Thoracic aorta (tissue), 2 donors: Measurements from ENCODE around the gene ARMC2. TPM values are rescaled to one million over a fixed set of nuclear protein-coding genes. Genes with fewer than 3 reads are reported as not detected.

Experiments
- ATAC-seq: fragments of 150-250 bp; one replicate; pipeline ENCODE4 v1.8.0; 2017; ENCODE audit warnings: low read depth; ENCODE audit not compliant: insufficient number of reproducible peaks, low FRiP score
- DNase-seq: peaks from one replicate; pipeline ENCODE4 v3.0.0-alpha.2; 2020; ENCODE audit warnings: low spot score
- H3K27ac ChIP-seq, 2 donors: fragments of 200-600 bp; sonication (generic); 1 replicate in 1 of 2; 2 replicates in 1 of 2; pipeline ENCODE4 v1.5.1; 2016; ENCODE audit warnings: mild to moderate bottlenecking in 2 of 2, moderate library complexity in 2 of 2
- H3K27me3 ChIP-seq: fragments of 200-600 bp; sonication (generic); replicated peaks from 2 replicates; pipeline ENCODE4 v1.6.0; 2016; ENCODE audit warnings: mild to moderate bottlenecking; ENCODE audit not compliant: insufficient read depth
- H3K36me3 ChIP-seq: fragments of 200-600 bp; sonication (generic); one replicate; pipeline ENCODE4 v1.5.1; 2016
- H3K4me1 ChIP-seq, 2 donors: fragments of 200-600 bp; sonication (generic); 1 replicate in 1 of 2; 2 replicates in 1 of 2; pipeline versions ENCODE4 v1.5.1 to v1.6.0; 2016; ENCODE audit warnings: low read depth in 2 of 2, mild to moderate bottlenecking in 1 of 2; ENCODE audit not compliant: control insufficient read depth in 1 of 2
- H3K4me3 ChIP-seq: fragments of 200-600 bp; sonication (generic); 2 replicates; pipeline ENCODE4 v1.5.1; 2016; ENCODE audit warnings: mild to moderate bottlenecking
- H3K9me3 ChIP-seq: fragments of 200-600 bp; sonication (generic); 2 replicates; pipeline ENCODE4 v1.5.1; 2016
- total RNA-seq, 2 donors: library from RNA; depleted of rRNA; stranded (reverse); fragments of >200 nt; gene quantifications; one replicate each; pipeline versions ENCODE4 v1.1.0 to v1.2.3, GENCODE V29; 2016
- TF ChIP-seq, protein P1 (sequence below): fragments of 200-600 bp; sonication (generic); IDR thresholded peaks from one replicate; pipeline ENCODE4 v1.5.1; 2019; ENCODE audit warnings: antibody characterized with exemption

ARMC2 gene
- total RNA-seq, 2 donors from 2014 or later = 11.5 to 22.5 TPM

DNA sequence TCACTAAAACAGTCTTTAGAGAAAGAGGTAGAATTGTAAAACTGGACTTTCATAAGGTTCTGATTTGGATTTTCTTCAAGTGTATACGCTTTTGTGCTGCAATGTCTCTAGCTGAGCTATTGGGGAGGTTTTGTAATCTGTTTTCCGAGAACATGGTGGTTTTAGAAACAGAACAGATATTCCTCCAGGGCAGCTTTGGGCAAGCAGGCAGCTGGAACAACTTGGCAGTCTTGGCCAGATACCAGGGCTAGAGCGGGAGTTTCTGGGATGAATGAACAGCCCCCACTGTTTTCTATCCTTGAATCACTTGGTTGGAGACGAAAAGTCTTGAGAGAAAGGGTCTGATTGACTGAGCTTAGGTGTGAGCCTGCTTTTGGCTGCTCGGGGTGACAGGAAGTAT lies 17.1 kb upstream of the ARMC2 start:
- ATAC-seq = peak; percentile 36
- H3K4me3 ChIP-seq = no peak overlapping the region
- no peaks in the 10 kb centered on the region for H3K27me3 ChIP-seq
- peak; percentile 33 for DNase-seq
- H3K9me3 ChIP-seq = no peaks in the 10 kb centered on the region
- TF ChIP-seq, protein P1, sequence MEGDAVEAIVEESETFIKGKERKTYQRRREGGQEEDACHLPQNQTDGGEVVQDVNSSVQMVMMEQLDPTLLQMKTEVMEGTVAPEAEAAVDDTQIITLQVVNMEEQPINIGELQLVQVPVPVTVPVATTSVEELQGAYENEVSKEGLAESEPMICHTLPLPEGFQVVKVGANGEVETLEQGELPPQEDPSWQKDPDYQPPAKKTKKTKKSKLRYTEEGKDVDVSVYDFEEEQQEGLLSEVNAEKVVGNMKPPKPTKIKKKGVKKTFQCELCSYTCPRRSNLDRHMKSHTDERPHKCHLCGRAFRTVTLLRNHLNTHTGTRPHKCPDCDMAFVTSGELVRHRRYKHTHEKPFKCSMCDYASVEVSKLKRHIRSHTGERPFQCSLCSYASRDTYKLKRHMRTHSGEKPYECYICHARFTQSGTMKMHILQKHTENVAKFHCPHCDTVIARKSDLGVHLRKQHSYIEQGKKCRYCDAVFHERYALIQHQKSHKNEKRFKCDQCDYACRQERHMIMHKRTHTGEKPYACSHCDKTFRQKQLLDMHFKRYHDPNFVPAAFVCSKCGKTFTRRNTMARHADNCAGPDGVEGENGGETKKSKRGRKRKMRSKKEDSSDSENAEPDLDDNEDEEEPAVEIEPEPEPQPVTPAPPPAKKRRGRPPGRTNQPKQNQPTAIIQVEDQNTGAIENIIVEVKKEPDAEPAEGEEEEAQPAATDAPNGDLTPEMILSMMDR = no peak
- peak overlapping the region; percentile 26 to 31 for H3K27ac ChIP-seq
- H3K36me3 ChIP-seq = no peaks in the 10 kb centered on the region
- H3K4me1 ChIP-seq = peaks cover 0 to 10% of the 10 kb centered on the region in 2 donors

DNA sequence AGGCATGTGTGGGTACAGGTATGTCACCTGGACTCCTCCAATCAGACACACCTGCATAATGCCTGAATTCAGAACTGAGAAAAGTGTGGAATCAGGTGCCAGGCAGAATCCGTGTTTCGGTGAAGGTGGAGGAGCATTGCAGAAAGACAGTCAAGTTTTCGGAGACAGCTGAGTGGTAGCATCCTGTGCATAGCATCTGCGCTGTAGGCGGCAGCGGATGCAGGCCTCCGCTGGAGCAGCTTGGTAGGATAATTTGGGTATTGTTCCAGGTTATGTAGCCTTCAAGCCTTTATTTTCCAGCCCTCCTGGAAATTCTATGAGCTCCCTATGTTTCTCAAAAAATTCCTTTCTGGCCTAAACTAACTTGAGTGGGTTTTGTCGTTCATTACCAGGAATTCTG lies 15.5 kb upstream of the ARMC2 start:
- peaks cover 0 to 13% of the 10 kb centered on the region in 2 donors for H3K4me1 ChIP-seq
- H3K36me3 ChIP-seq = no peaks in the 10 kb centered on the region
- ATAC-seq = no peak
- TF ChIP-seq, protein P1 = no peak
- no peak overlapping the region for H3K4me3 ChIP-seq
- H3K27ac ChIP-seq = no peak overlapping the region
- no peak for DNase-seq
- H3K9me3 ChIP-seq = no peaks in the 10 kb centered on the region
- H3K27me3 ChIP-seq = no peaks in the 10 kb centered on the region

DNA sequence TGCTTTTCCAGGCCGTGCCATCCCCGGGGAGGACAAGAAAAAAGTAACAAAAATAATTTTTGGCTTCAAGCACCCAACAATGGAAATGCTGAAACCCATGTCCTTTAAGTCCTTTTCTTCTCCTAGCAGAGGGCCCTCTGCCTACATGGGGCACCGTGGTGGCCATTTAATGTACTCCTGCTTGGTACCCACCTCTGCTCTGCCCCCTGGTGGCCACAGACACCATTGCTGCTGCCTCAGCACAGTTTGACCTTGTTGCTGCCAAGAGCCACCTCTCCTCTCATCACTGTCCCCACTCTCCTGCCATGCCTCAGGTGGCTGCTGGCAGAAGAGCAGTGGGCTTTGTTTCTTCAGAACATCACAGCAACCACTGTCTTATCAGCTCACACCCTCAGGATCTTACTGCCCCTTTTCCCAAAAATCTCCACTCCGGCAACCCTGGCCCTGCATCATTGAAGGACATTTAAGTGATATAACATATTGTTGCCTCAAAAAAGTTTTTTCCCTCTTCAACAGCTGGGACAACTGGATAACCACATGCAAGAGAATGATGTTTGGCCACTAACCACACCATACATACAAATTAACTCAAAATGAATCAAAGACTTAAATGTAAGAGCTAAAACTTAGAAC lies 12.9 kb upstream of the ARMC2 start:
- no peak overlapping the region for H3K27ac ChIP-seq

DNA sequence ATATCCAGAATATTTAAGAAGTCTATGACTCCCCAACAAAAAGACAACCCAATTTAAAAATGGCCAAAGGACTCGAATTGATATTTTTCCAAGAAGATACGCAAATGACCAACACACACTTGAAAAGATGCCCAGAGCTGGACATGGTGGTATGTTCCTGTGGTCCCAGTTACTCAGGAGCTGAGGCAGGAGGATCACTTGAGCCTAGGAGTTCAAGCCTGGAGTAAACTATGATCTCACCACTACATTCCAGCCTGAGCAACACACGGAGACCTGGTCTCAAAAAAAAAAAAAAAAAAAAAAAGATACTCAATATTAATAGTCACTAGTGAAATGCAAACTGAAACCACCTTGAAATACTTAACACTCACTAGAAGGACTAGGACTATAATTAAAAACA lies 12.2 kb upstream of the ARMC2 start:
- Histone ChIP-seq H3K27me3 (no peaks in the 10 kb centered on the region), H3K4me1 (peaks cover 0 to 7% of the 10 kb centered on the region in 2 donors), H3K4me3 (no peak overlapping the region), H3K9me3 (no peaks in the 10 kb centered on the region), H3K36me3 (no peaks in the 10 kb centered on the region), H3K27ac (no peak overlapping the region)
- TF ChIP-seq, protein P1 = no peak
- no peak for ATAC-seq
- DNase-seq = no peak

More for the DNA sequence above, 12.9 kb upstream of the ARMC2 start:
- TF ChIP-seq, protein P1 = peak; percentile 96
- Histone ChIP-seq H3K4me3 (no peak overlapping the region), H3K4me1 (peaks cover 0 to 13% of the 10 kb centered on the region in 2 donors), H3K27me3 (no peaks in the 10 kb centered on the region), H3K9me3 (no peaks in the 10 kb centered on the region), H3K36me3 (no peaks in the 10 kb centered on the region)
- ATAC-seq = peak; percentile 58
- peak; percentile 67 for DNase-seq

DNA sequence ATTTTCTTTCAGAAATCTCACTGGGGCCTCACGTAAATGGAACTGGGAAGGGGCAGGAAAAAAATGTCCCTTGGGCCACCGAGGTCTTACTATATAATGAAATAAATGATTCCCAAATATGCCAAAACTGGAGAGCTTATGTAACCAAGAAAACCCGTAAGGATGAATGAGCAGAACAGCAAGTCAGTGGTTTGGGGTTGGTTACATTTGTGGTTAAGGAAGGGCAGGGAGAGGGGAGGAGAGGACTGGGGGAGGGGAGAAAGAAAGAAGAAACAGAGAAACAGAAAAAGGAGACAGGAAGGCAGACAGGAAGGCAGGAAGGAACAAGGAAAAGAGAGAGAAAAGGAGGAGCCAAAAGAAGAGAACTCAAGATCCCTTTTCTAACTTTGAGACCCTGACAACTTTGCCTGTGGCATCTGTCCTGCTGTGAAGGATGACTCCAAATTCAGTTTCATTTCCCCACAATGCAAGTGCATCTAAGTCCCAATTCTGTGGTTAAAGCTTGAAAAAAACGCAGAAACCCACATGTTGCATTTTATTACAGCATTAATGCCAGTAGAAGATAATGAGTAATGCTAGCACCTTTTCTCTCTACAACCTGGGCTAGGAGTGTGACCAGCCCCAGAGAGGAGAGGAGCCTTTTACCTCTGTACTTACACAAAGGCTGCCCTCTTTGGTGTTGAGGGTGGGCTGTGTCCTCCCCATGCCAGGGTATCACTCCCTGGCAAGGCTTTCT lies 10.8 kb upstream of the ARMC2 start:
- H3K4me1 ChIP-seq = peaks cover 0 to 7% of the 10 kb centered on the region in 2 donors
- no peaks in the 10 kb centered on the region for H3K9me3 ChIP-seq
- no peaks in the 10 kb centered on the region for H3K27me3 ChIP-seq
- H3K36me3 ChIP-seq = no peaks in the 10 kb centered on the region
- ATAC-seq (no peak), DNase-seq (no peak)
- TF ChIP-seq, protein P1 = no peak
- H3K4me3 ChIP-seq = no peak overlapping the region
- no peak overlapping the region for H3K27ac ChIP-seq
